ENCODE results near the gene SORD. TPM values are rescaled to one million over a fixed set of nuclear protein-coding genes. Genes with fewer than 3 reads are reported as not detected.

SORD gene
- total RNA-seq, 1 experiment from 2014 or later, result 116 TPM

DNA sequence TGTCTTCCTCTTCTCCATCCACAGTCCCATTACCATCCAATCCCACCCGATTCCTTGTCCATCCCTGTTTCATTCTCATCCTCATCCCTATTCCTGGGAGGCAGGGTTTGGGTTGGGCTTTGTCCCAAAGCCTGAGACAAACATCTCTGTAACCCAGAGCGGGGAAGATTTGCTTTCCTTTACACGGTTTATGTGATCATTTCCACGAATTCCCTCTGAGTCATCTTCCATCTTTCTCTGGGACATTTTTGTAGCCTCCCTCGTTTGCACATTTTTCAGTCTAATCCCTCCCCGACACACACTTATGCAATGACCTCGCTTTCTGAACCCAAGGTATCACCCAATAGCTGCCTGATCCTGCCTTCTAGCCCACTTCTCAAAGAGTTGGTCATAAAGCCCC is 68.2 kb downstream of the SORD start:
- Histone ChIP-seq H4K20me1 (ENCODE audit: insufficient read depth) (no peaks in the 10 kb centered on the region), H3K9ac (ENCODE audit: low read length) (no peak overlapping the region), H3K4me2 (ENCODE audit: low read length) (no peak overlapping the region), H2AFZ (ENCODE audit: low read depth, low read length, poor library complexity, severe bottlenecking) (no peak overlapping the region), H3K36me3 (ENCODE audit: control insufficient read depth in 1 of 2, insufficient read depth in 2 of 2, low read length in 2 of 2) (no peaks in the 10 kb centered on the region), H3K4me1 (ENCODE audit: control insufficient read depth in 1 of 2, insufficient read depth in 2 of 2, low read length in 2 of 2) (peaks cover 0 to 7% of the 10 kb centered on the region in 2 experiments; a peak in 1 of 4 replicates), H3K9me2 (ENCODE audit: insufficient read depth) (no peaks in the 10 kb centered on the region), H3K4me3 (replicated peaks in 1 of 2; ENCODE audit: low read depth in 1 of 2, low read length in 2 of 2) (no peak overlapping the region), H3K9me3 (ENCODE audit: control insufficient read depth in 1 of 2, insufficient read depth in 1 of 2, low read depth in 1 of 2, low read length in 2 of 2) (no peaks in the 10 kb centered on the region), H3K27me3 (ENCODE audit: insufficient read depth, low read length) (peaks cover 14% of the 10 kb centered on the region; the same call in 1 of the 2 replicates), H3K27ac (ENCODE audit: low read depth, low read length) (no peak overlapping the region), H3K79me2 (ENCODE audit: insufficient read depth, low read length) (no peaks in the 10 kb centered on the region)
- ChIA-PET CTCF (no interaction called here), POLR2A (no interaction called here), RAD21 (ENCODE audit: low non-redundant PET in 1 of 2, low total read pairs in 2 of 2, uncharacterized antibody in 2 of 2, unreplicated experiment in 2 of 2) (no interaction called here)
- intact Hi-C loops (cut with micrococcal nuclease), result no loop called here
- no TSS peak for BruUV-seq (replicated peaks)
- TF ChIP-seq RAD21 (IDR thresholded peaks at IDR 0.05; ENCODE audit: low read depth), result no peak
- TF ChIP-seq ZNF274 (IDR thresholded peaks at IDR 0.05; ENCODE audit: low read depth, low read length), result no peak
- TF ChIP-seq TCF7L2 (IDR thresholded peaks at IDR 0.05; ENCODE audit: borderline replicate concordance, extremely low read depth, insufficient read depth, insufficient read length), result no peak
- no peak for TF ChIP-seq FOSL1 (IDR thresholded peaks at IDR 0.05; ENCODE audit: low read depth)
- TF ChIP-seq POLR2AphosphoS5 (IDR thresholded peaks at IDR 0.05; ENCODE audit: low read depth, low read length), result no peak
- TF ChIP-seq SIN3A (IDR thresholded peaks at IDR 0.05; ENCODE audit: low read depth), result no peak
- TF ChIP-seq, protein P1, sequence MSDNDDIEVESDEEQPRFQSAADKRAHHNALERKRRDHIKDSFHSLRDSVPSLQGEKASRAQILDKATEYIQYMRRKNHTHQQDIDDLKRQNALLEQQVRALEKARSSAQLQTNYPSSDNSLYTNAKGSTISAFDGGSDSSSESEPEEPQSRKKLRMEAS (IDR thresholded peaks at IDR 0.05), result no peak
- no peak for TF ChIP-seq EZH2phosphoT487 (IDR thresholded peaks at IDR 0.05; ENCODE audit: borderline replicate concordance)
- TF ChIP-seq ZFX (IDR thresholded peaks at IDR 0.05), result no peak
- TF ChIP-seq, protein P2, sequence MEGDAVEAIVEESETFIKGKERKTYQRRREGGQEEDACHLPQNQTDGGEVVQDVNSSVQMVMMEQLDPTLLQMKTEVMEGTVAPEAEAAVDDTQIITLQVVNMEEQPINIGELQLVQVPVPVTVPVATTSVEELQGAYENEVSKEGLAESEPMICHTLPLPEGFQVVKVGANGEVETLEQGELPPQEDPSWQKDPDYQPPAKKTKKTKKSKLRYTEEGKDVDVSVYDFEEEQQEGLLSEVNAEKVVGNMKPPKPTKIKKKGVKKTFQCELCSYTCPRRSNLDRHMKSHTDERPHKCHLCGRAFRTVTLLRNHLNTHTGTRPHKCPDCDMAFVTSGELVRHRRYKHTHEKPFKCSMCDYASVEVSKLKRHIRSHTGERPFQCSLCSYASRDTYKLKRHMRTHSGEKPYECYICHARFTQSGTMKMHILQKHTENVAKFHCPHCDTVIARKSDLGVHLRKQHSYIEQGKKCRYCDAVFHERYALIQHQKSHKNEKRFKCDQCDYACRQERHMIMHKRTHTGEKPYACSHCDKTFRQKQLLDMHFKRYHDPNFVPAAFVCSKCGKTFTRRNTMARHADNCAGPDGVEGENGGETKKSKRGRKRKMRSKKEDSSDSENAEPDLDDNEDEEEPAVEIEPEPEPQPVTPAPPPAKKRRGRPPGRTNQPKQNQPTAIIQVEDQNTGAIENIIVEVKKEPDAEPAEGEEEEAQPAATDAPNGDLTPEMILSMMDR (IDR thresholded peaks at IDR 0.05 in 2 of 3, conservative IDR thresholded peaks at IDR 0.05 in 1 of 3; ENCODE audit: borderline replicate concordance in 1 of 3, insufficient read depth in 1 of 3, low read depth in 2 of 3, low read length in 2 of 3), result no peak
- TF ChIP-seq SP1 (IDR thresholded peaks at IDR 0.05; ENCODE audit: low read depth), result no peak
- no peak for TF ChIP-seq JUND (IDR thresholded peaks at IDR 0.05)
- TF ChIP-seq POLR2A (IDR thresholded peaks at IDR 0.05; ENCODE audit: borderline replicate concordance, extremely low read depth, insufficient read depth, insufficient read length), result no peak
- TF ChIP-seq CEBPB (IDR thresholded peaks at IDR 0.05; ENCODE audit: low read depth), result no peak
- TF ChIP-seq ELF1 (IDR thresholded peaks at IDR 0.05; ENCODE audit: borderline replicate concordance, low read depth), result no peak
- TF ChIP-seq SRF (IDR thresholded peaks at IDR 0.05; ENCODE audit: low read depth), result no peak
- TF ChIP-seq, protein P3, sequence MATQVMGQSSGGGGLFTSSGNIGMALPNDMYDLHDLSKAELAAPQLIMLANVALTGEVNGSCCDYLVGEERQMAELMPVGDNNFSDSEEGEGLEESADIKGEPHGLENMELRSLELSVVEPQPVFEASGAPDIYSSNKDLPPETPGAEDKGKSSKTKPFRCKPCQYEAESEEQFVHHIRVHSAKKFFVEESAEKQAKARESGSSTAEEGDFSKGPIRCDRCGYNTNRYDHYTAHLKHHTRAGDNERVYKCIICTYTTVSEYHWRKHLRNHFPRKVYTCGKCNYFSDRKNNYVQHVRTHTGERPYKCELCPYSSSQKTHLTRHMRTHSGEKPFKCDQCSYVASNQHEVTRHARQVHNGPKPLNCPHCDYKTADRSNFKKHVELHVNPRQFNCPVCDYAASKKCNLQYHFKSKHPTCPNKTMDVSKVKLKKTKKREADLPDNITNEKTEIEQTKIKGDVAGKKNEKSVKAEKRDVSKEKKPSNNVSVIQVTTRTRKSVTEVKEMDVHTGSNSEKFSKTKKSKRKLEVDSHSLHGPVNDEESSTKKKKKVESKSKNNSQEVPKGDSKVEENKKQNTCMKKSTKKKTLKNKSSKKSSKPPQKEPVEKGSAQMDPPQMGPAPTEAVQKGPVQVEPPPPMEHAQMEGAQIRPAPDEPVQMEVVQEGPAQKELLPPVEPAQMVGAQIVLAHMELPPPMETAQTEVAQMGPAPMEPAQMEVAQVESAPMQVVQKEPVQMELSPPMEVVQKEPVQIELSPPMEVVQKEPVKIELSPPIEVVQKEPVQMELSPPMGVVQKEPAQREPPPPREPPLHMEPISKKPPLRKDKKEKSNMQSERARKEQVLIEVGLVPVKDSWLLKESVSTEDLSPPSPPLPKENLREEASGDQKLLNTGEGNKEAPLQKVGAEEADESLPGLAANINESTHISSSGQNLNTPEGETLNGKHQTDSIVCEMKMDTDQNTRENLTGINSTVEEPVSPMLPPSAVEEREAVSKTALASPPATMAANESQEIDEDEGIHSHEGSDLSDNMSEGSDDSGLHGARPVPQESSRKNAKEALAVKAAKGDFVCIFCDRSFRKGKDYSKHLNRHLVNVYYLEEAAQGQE (IDR thresholded peaks at IDR 0.05; ENCODE audit: low read depth), result no peak
- no peak for TF ChIP-seq EZH2 (IDR thresholded peaks at IDR 0.05)
- no peak for TF ChIP-seq EGR1 (IDR thresholded peaks at IDR 0.05; ENCODE audit: low read depth)
- TF ChIP-seq, protein P4, sequence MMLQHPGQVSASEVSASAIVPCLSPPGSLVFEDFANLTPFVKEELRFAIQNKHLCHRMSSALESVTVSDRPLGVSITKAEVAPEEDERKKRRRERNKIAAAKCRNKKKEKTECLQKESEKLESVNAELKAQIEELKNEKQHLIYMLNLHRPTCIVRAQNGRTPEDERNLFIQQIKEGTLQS (IDR thresholded peaks at IDR 0.05), result no peak
- DNase-seq (ENCODE audit: low read depth, low spot score) (no peak), ATAC-seq (no peak)

Measured in HCT116 (cell line).